ENCODE data around the gene MDK. TPM values are rescaled to one million over a fixed set of nuclear protein-coding genes. Genes with fewer than 3 reads are reported as not detected.
A peak's percentile ranks its signal among the peaks of the same experiment; 100 is the strongest.

MDK gene
- total RNA-seq, 1 donor from 2014 or later: 604 TPM

- peak; percentile 31 for TF ChIP-seq CTCF (conservative IDR thresholded peaks at IDR 0.05; ENCODE audit: low read depth, low read length)
- DNase-seq (ENCODE audit: low read depth): no peak
- H3K4me3 ChIP-seq (ENCODE audit: low read depth, low read length): peak within 1 kb of the TSS; percentile 48
These were observed 10.3 kb downstream of the MDK start, which contains the start of gene CHRM4 for GRCh38 chr11:46391578-46392420. Gene CHRM4 (minus strand): TSS chr11:46391776. CDS start chr11:46386557, 5,219 bp downstream.

- H3K4me3 ChIP-seq (ENCODE audit: low read depth, low read length): peak overlapping the region; percentile 48
- no peak for TF ChIP-seq CTCF (conservative IDR thresholded peaks at IDR 0.05; ENCODE audit: low read depth, low read length)
- DNase-seq (ENCODE audit: low read depth): no peak
These were observed 11.2 kb downstream of the MDK start for GRCh38 chr11:46392421-46393230.

- H3K4me3 ChIP-seq (ENCODE audit: low read depth, low read length): no peak overlapping the region
- no peak for TF ChIP-seq CTCF (conservative IDR thresholded peaks at IDR 0.05; ENCODE audit: low read depth, low read length)
- DNase-seq (ENCODE audit: low read depth): no peak
These were observed 11.8 kb downstream of the MDK start for GRCh38 chr11:46393231-46393616.

- no peak for TF ChIP-seq CTCF (conservative IDR thresholded peaks at IDR 0.05; ENCODE audit: low read depth, low read length)
- no peak overlapping the region for H3K4me3 ChIP-seq (ENCODE audit: low read depth, low read length)
- no peak for DNase-seq (ENCODE audit: low read depth)
These were observed 12.3 kb downstream of the MDK start for GRCh38 chr11:46393759-46394158.

- no peak for DNase-seq (ENCODE audit: low read depth)
- H3K4me3 ChIP-seq (ENCODE audit: low read depth, low read length): no peak overlapping the region
- no peak for TF ChIP-seq CTCF (conservative IDR thresholded peaks at IDR 0.05; ENCODE audit: low read depth, low read length)
These were observed 16.1 kb downstream of the MDK start for GRCh38 chr11:46397526-46397925.

- H3K4me3 ChIP-seq (ENCODE audit: low read depth, low read length): no peak overlapping the region
- no peak for DNase-seq (ENCODE audit: low read depth)
- TF ChIP-seq CTCF (conservative IDR thresholded peaks at IDR 0.05; ENCODE audit: low read depth, low read length): no peak
These were observed 21.8 kb downstream of the MDK start for GRCh38 chr11:46402957-46403902.

Data from epithelial cell of proximal tubule (primary cell).